Sigmoid colon (tissue), 4 donors: ENCODE results near the gene ANKRD52.

Source experiments
- EP300 ChIP-seq, 4 donors: sonication (generic); formaldehyde crosslinking; IDR thresholded peaks; one replicate each; pipeline ENCODE4 v1.6.1; 2017; ENCODE audit warnings: antibody characterized with exemption in 4 of 4
- POLR2A ChIP-seq, 2 donors: fragments of 450-650 bp; IDR thresholded peaks; one replicate each; pipeline ENCODE4 v1.6.1; 2016; ENCODE audit warnings: antibody characterized with exemption in 2 of 2, mild to moderate bottlenecking in 2 of 2, moderate library complexity in 2 of 2
- TF ChIP-seq, protein P1 (sequence below), 4 experiments: fragments of 450-650 bp in 3 of 4; fragments of 200-600 bp in 1 of 4; IDR thresholded peaks; one replicate each; pipeline ENCODE4 v1.5.1; 2016 to 2019; ENCODE audit warnings: antibody characterized with exemption in 4 of 4, mild to moderate bottlenecking in 3 of 4, moderate library complexity in 2 of 4

DNA sequence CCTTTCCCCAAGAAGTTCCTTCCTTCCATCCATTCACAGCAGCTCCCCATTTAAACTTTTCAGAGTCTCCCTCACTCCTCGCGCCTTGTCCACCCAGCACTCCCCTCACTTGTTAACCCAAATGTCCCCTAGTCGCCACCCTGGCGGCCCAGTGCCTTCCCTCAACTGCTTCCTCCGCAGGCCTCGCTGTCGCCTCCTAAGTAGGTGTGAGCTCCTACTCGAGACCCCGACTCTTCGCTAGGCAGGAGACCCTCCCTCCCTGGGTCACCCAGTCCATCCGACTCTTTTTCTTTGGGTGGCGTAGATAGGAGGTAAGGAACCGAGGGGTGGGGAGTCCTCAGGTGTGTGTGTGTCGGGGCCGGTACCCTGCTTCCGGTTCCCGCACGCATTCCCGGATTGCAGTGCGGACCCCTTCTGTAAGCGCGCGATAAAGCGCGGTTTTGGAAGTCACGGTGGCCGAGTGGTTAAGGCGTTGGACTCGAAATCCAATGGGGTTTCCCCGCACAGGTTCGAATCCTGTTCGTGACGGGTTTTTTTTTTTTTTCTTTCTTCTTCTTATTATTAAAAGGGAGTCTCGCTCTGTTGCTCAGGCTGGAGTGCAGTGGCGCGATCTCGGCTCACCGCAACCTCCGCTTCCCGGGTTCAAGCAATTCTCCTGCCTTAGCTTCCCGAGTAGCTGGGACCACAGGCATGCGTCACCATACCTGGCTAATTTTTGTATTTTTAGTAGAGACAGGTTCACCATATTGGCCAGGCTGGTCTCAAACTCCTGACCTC lies 68.1 kb downstream of the ANKRD52 start:
- no peak for TF ChIP-seq POLR2A (IDR thresholded peaks at IDR 0.05)
- TF ChIP-seq, protein P1, sequence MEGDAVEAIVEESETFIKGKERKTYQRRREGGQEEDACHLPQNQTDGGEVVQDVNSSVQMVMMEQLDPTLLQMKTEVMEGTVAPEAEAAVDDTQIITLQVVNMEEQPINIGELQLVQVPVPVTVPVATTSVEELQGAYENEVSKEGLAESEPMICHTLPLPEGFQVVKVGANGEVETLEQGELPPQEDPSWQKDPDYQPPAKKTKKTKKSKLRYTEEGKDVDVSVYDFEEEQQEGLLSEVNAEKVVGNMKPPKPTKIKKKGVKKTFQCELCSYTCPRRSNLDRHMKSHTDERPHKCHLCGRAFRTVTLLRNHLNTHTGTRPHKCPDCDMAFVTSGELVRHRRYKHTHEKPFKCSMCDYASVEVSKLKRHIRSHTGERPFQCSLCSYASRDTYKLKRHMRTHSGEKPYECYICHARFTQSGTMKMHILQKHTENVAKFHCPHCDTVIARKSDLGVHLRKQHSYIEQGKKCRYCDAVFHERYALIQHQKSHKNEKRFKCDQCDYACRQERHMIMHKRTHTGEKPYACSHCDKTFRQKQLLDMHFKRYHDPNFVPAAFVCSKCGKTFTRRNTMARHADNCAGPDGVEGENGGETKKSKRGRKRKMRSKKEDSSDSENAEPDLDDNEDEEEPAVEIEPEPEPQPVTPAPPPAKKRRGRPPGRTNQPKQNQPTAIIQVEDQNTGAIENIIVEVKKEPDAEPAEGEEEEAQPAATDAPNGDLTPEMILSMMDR (IDR thresholded peaks at IDR 0.05): peak in 3 of 4 experiments; percentile 1 to 29 (median 11)
- TF ChIP-seq EP300 (IDR thresholded peaks at IDR 0.05): no peak
